GM19455 (cell line): Measurements from ENCODE around the gene NEO1.
"Not testable (repeated sequence)": the region's sequence is repeated elsewhere in the genome, so short reads cannot be mapped to it uniquely, and the experiment has no call there.

Experiments used
- ATAC-seq: cut with Tn5 transposase; IDR thresholded peaks from one replicate; pipeline ENCODE4 v1.9.1; 2021; ENCODE audit not compliant: unreplicated experiment

Gene NEO1

DNA sequence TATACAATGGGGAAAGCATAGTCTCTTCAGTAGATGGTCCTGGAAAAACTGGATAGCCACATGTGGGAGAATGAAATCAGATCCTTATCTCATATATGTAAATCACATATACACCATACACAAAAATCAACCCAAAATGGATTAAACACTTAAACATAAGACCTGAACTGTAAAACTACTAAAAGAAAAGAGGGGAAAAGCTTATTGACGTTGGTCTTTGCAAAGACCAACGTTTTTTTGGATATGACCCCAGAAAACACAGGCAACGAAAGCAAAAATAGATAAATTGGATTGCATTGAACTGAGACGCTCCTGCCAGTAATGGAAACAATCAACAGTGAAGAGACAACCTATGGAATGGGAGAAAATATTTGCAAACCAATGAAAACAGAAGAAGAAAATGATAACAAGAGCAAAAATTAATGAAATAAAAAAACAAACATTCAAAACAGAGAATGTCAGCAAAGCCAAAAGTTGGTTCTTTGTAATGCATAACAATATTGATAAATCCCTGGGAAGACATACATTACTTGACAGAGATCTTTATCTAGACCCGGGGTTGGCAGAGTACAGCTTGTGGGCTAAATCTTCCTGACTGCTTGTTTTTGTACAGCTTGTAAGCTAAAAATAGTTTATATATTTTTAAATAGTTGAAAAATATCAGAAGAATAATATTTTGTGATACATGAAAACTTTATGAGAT, 86.9 kb downstream of the NEO1 start:
- no peak for ATAC-seq

DNA sequence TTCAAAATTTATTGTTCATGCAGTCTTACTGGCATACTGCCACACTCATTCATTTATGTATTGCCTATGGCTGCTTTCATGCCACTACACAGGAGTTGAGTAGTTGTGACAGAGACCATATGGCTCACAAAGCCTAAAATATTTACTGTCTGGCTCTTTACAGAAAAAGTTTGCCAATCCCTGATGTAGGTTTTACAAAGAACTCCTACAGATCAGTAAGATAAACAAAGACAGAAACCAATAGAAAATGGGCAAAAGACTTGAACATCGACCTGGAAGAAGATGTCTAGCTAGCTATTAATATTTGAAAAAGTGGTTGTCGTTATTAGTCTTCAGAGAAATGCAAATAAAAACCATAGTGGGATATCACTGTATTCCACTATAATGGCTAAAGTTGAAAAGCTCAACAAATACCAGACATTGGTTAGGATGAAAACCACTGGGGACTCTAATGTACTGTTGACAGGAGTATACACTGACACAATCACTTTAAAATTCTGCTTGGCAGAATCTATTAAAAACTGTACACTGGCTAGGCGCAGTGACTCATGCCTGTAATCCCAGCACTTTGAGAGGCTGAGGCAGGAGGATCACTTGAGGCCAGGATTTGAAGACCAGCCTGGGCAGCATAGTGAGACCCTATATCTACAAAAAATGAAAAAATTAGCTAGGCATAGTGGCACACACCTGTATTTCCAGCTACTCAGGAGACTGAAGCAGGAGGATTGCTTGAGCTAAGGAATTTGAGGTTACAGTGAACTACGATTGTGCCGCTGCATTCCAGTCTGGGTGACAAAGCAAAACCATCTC, 87.7 kb downstream of the NEO1 start:
- no peak for ATAC-seq

DNA sequence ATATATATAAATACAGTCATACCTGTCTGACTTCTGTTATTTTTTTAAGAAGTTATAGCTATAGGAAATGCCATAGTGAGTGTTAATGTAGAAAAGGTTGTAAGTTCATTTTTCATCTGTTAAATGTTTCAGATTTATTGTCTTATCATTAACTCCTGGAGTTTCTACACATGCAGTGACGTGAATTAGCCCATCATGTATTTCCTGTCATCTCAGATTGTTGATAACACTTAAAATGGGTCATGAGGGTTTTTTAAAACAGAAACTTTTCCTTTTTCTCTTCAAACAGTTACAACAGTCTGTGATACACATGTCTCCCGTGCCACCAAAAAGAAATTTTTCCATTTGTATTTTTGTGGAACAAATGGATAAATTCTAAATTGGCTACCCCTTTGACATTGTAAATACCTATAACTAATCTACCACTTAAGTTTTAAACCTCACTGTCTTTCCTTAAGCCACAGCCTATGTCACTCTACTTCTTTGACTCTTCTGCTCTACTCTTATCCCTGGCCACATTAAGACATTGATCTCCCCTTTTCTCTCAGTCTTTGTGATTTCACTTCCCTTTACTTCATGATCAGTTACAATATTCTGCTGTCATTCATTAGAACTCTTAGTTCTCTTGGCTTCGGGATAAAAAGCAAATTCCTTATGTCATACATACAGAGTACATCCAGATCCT, 89.1 kb downstream of the NEO1 start:
- no peak for ATAC-seq

DNA sequence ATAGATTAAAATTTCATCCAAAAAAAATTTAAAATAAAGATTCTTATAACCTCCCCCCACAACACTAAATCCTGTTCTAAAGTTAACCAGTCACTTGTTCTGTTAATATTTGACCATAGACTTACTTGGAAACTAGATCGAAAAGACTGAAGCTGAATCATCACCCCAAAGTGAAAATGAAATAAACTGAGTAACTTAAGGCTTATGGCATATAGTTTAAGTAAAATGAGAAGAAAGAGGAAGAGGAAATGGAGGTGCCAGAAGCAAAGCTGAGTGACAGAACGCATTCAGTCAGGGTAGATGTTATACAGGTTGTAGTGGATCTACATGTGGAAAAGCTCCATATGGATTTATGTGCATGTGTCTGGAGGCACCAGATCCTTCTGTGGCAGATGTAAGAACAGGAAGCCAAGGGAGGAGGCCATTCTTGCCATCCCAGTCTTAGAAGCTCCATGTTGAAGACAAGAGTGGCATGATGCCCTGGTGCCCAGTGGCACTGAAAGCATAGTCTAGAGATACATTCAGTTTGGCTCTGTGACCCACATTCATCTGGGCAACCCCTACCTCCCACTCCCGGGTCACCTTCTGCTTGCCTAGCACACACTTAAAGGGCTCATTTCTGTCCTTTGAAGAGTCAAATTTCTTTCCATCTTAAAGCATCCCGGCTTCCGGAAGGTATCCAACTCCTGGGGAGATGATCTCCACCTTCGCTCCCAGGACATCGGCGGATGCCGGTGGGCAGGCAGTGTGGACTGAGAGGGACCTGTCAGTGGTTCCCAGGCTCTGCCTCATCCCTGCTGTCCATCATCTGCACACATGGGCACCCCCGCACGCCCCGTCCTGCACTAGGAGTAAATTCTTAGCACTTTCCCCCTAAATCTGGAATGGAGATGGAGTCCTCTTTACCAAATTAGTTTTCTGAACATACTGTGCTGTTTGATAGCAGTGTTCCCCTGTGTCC, 90.8 kb downstream of the NEO1 start:
- no peak for ATAC-seq

DNA sequence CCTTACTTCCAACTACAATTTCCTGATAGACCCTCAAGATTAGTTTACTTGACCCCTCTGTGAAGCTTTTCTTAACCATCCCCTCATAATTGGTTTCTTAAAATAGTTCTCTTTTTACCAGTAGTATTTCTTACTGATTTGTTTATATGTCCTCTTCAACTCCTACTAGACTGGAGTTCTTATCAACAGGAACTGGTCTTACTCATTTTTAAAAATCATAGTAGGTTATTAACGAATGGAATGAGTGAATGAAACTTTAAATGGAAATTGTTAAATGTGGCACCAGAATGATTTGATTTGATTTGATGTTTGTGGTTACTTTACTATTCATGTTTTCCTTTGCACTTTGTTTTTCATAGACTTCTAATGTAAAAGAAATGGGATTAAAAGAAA, 91.5 kb downstream of the NEO1 start:
- no peak for ATAC-seq

DNA sequence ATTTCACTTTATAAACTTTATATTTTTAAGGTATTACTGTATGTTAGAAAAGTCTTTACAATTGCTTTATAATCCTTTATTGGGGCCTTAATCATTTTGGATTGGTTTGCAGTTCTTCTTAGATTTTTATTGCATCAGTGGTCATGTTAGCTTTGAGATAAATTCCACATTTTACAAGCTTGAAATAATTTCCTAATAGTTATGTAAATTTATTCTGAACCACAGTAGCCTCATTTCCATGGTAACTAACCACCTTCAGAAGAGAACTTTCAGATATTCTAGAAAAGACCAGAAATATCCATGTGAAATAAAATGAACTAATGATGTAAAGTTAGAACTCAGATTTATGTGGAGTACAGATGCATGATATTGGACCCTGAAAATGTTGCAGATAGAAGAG, 94.2 kb downstream of the NEO1 start:
- no peak for ATAC-seq

DNA sequence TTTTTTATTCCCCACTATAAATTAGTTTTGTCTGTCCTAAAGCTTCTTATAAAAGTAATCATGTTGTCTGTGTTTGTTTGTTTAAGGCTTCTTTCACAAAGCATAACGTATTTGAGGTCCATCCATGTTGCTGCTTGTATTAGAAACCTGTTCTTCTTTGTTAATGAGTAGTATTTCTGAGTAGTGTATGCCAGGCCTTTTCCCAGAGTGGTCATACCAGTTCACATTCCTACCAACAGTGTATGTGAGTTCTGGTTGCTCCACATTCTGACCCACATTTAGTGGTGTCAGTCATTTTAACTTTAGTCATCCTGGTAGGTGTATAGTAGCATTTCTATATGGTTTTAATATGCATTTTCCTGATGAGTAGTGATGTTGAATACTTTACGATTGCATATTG, 98.6 kb downstream of the NEO1 start:
- no peak for ATAC-seq

DNA sequence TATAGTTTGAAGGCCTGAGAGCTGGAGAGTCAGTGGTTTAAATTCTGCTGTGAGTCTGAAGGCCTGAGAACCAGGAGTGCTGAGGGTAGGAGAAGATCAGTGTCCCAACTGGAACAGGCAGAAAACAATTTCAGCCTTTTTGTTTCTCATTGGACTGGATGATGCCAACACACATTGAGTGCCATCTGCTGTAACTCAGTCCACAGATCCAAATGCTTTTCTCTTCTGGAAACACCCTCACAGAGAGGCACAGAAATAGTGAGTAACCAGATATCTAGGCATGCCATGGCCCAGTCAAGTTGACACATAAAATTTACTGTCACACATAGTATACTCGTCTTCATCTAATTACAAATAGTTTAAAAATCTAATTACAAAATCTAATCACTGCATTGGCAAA, 100.8 kb downstream of the NEO1 start:
- no peak for ATAC-seq

DNA sequence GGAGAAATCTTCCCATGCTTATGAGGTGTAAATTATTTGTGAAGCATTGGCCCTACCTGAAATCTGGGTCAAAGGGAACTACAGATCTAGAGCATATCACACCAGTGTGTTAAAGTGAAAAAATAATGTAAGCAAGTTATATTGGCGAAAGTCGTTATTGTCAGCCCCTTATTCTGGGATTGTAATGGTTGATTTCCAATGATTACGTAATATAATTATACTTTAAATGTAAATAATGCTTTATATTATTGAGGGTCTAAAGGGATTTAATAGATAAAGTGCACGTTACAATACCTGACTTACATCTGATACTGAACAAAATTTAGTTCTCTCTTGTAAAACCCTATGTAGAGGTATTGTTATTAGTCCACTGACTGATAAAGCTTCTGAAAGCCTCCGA, 101.2 kb downstream of the NEO1 start:
- ATAC-seq: no peak

DNA sequence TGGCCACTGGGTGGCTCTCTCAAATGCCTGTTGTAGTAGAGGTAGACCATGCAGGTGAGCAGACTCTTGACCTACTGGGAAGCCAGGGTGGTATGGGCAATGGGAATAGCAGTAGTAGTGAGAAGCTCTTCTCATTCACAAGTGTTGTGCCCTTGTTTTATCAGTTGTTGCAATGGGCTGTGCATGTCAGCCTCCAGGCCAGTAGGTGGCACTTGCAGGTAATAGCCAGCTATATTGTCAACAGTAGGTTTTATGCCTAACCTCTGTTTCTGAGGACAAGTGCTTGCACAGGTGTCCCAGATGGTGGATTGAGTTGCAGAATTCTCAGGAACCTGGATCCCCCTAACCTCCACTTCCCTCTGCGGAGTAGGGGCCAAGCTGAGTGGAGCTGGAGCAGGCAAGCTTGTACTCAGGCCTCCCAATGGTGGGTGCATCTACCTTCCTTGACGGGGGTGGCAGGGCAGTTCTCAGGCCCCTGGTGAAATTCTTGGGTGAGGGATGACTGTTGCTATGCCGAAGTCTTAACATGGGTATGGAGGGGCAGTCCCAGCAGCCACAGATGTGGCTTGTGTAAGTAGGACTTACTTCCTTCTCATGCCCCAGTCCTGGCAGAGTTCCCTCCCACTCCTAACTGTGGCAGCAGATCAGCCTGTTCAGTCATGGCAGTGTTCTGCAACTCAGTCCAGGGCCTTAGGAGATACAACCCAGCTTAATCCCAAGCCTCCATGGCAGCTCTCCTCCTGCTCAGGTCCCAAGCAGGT, 104.3 kb downstream of the NEO1 start:
- no peak for ATAC-seq

DNA sequence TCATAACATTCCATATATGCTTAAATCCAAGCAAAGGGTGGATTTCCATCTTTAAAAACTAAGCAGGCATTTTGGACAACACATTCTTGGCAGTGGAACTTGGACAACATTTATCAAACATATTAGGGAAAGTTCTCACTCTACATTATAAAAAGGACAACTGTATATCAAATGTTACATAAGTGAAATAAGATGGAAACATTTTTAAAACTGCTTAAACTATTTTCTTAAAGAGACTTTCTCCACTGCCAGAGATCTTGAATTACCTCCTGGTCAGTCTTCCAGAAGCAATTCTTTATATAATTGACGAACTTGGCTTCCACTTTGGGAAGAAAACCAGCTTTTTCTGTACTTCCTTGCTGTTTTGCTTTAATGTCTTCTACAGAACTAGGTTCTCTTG, 109.3 kb downstream of the NEO1 start:
- ATAC-seq: no peak

DNA sequence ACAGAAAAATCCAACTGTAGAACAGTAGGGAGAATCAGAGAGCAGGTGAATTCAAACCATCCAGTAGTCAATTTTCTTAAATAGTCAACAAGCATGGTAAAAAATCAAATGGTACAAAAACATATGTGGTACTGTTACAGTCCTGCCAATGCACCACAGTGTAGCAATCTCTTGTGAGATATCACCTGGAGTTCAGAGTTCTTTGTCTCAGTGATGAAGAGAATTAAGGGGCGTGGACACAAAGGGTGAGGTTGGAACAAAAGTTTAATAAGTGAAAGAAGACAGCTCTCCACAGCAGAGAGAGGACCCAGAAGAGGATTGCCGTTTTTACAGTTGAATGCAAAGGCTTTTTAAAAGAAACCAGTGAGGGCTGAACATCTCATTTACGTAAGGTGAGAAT, 113.2 kb downstream of the NEO1 start:
- no peak for ATAC-seq

DNA sequence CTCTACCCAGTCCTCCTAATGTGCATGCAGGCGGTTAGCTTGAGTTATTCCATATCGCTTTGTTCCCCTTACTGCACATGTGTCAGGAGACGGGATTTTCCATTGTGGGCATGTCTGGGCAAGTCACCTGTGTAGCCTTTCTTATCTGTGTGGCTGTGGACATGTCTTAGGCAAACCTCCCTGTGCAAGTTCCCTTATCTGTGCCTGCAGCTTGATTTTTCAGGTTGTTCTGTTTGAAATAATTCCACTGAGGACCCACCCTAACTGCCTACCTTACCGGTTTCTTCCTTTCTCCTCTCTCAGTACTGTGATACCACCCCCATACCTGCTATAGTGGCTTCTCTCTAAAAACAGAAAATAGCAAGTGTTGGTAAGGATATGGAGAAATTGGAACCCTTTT, 113.6 kb downstream of the NEO1 start:
- ATAC-seq: no peak

DNA sequence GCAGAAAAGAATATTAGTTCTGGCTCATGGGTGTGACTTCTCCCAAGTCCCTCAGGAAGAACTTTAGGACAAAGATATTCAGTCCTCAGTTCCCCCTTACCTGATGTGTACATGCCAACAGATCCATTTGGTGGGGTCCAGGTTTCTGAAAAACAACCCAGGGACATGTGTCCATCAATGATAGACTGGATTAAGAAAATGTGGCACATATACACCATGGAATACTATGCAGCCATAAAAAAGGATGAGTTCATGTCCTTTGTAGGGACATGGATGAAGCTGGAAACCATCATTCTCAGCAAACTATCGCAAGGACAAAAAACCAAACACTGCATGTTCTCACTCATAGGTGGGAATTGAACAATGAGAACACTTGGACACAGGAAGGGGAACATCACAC, 114.4 kb downstream of the NEO1 start:
- not testable (repeated sequence) for ATAC-seq

DNA sequence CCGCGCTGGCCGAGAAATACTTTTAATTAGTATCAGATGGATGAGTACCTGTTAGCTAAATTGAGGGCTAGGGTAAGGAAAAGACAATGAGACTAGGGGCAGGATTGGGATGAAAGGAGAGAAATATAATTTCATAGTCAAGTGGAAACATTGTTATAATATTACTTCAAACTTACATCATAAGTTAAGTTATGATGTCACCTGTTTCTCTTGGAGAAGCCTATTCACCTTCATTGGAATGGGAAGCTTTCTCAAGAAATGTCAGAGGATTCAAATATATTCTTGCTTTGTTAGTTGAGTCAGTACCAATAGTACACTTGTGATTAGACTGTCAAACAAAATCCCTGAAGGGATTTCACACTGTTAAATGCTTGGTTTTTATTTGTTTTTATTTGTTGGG, 116.2 kb downstream of the NEO1 start:
- no peak for ATAC-seq

DNA sequence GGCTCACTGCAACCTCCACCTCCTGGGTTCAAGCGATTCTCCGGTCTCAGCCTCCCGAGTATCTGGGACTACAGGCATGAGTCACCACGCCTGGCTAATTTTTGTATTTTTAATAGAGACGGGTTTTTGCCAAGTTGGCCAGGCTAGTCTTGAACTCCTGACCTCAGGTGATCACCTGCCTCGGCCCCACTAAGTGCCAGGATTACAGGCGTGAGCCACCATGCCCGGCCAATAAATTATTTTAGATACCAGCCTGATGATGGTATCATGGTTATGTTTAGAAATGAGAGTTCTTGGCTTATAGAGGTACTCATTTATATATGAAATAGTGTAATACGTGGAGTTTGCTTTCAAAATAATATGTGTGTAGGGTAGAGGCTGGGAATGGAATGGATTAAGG, 119.4 kb downstream of the NEO1 start:
- ATAC-seq: no peak

DNA sequence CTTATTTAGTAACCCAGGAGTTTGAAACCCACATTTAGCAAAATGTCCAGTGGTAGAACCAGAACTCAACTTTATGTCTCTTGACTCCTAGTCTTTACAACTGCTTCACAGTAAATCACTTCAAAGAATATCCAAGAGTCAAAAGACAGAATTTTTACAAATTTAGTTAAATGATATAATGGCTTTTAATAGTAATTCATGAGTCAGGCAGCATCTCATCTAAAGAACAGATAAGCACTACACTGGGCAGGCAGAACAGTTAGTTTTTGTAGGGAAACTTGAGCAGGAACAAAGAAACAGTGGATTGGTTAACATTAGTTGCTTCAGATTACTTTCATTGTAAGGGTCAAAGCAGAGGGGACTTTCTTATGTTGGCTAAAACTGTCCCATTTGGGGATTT, 120.2 kb downstream of the NEO1 start:
- no peak for ATAC-seq

DNA sequence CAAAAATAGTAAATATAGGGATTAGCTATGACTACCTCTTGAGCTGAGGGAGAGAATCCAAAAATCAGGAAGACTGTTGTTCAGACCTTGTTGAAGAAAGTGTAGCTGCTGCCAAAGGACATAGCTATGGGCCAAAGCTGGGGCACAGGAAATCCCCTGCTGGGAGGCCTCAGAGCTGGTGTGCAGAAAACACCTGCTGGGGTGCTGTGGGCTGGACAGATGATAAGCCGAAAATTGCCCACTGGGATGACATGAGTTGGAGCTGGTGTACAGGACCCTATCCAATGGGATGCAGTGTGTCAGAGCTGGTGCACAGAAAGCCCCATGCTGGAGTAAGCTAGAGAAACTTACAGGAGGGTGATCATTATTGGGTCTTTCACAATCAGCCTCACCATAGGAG, 121.9 kb downstream of the NEO1 start:
- ATAC-seq: no peak

DNA sequence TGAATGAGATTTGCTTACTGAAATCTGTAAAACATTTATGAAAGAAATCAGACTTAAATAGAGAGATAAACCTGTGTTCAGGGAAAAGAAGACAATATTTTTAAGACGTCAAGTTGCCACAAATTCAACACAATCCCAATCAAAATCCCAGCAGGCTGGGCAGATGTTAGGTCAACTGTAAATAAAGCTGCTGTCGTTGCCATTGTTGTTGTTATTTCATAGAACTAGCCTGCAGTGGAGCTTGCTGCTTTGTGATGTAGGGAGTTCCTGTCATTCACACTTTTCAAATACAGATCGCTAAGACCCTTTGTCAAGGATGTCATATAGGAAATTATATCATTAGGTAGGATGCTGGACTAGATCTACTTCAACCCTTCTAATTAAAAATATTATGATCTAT, 123.1 kb downstream of the NEO1 start:
- no peak for ATAC-seq

DNA sequence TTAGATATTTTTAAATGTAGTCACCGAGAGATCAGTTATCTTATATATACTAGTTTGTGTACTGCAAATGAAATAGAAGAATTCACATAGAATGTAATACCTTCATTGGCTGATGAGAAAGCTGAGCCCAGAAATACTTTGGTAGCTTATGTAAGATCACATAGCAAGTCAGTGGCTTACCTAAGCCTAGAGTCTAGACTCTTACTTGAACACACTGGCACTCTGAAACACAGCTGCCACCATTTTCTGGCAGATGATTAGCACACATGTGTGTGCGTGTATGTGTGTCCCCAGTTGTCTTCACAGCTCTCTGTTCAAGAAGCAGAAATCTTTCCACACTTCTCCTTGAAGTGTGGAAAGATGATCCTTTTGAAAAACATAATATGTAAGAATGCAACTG, 124.3 kb downstream of the NEO1 start:
- ATAC-seq: no peak
